Measurements from ENCODE around the gene TGFBI. TPM values are rescaled to one million over a fixed set of nuclear protein-coding genes. Genes with fewer than 3 reads are reported as not detected.

Gene TGFBI
- total RNA-seq, 1 donor from 2014 or later: 453 TPM

DNA sequence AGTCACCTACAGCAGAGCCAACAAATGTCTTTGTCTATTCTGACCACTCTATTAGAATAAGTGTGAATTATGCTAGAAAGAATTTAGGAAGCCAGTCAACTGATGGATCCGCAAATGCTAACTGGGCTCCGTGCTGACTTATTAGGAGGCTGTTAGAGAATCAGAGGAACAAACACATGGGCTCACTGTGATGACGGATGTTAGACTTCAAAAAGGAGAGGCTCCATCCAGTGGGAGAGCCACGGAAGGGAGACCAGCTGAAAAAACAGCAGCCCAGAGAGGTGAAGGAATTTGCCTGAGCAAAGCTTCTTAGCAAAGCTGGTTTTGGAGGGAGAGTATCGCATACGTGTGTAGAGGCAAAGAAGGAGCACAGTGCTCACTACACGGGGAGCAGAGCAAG is 5.8 kb upstream of the TGFBI start:
- Histone ChIP-seq H3K27me3 (ENCODE audit: control insufficient read depth, insufficient read depth, low read length) (no peaks in the 10 kb centered on the region), H3K36me3 (ENCODE audit: control insufficient read depth, insufficient read depth, low read length) (no peaks in the 10 kb centered on the region), H3K4me3 (ENCODE audit: low read depth, low read length) (no peak overlapping the region)
- no peak for DNase-seq (ENCODE audit: low read depth)
- TF ChIP-seq, protein P1, sequence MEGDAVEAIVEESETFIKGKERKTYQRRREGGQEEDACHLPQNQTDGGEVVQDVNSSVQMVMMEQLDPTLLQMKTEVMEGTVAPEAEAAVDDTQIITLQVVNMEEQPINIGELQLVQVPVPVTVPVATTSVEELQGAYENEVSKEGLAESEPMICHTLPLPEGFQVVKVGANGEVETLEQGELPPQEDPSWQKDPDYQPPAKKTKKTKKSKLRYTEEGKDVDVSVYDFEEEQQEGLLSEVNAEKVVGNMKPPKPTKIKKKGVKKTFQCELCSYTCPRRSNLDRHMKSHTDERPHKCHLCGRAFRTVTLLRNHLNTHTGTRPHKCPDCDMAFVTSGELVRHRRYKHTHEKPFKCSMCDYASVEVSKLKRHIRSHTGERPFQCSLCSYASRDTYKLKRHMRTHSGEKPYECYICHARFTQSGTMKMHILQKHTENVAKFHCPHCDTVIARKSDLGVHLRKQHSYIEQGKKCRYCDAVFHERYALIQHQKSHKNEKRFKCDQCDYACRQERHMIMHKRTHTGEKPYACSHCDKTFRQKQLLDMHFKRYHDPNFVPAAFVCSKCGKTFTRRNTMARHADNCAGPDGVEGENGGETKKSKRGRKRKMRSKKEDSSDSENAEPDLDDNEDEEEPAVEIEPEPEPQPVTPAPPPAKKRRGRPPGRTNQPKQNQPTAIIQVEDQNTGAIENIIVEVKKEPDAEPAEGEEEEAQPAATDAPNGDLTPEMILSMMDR (IDR thresholded peaks at IDR 0.05; ENCODE audit: insufficient read depth, low read length, poor library complexity, severe bottlenecking): no peak

DNA sequence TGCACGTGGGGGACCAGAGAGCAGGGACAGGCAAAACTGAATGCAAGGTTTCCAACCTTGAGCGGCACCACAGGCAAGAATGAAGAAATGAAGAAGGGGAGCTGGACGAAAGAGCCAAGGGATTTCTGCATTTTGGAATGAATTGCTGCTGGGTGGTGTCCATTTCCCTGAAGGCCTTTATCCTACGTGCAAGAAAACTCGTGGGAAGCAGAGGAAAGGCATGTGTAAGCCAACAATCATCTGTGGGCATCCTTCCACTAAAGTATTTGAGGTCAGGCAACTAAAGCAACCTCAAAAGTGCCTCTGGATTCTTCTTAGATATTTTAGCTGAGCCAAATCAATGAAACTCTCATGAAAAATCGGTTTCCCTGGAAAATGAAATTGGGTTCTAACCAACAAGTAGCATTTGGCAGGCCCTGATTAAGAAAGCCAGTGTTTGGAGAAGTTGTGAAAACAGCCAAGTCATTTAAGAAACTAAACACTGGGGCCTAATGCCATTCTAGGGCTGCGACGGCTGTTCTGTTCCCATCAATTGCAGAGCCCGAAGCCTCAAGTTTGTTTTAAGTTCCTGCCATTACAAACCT is 4.7 kb upstream of the TGFBI start:
- Histone ChIP-seq H3K4me3 (ENCODE audit: low read depth, low read length) (no peak overlapping the region), H3K36me3 (ENCODE audit: control insufficient read depth, insufficient read depth, low read length) (no peaks in the 10 kb centered on the region), H3K27me3 (ENCODE audit: control insufficient read depth, insufficient read depth, low read length) (no peaks in the 10 kb centered on the region)
- TF ChIP-seq, protein P1 (IDR thresholded peaks at IDR 0.05; ENCODE audit: insufficient read depth, low read length, poor library complexity, severe bottlenecking): no peak
- DNase-seq (ENCODE audit: low read depth): no peak

DNA sequence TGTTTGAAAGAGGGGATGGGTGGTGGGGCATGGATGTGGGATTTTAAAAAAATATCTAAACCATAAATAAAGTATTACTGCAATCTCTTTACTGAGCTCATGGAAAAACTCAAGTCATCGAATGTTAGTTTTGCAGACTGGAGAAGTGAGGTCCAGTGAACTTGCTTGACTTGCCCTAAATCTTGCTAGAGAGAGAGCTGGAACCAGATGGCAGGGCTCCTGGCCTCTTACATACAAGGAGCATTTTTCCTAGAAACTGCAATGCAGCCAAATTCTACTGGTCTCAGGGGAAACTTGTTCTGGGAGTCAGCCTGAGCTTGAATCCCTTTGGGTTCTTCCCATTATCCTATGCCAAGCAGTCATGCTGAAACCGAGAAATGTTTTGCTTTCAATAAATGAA is 2.9 kb upstream of the TGFBI start:
- Histone ChIP-seq H3K36me3 (ENCODE audit: control insufficient read depth, insufficient read depth, low read length) (no peaks in the 10 kb centered on the region), H3K4me3 (ENCODE audit: low read depth, low read length) (no peak overlapping the region), H3K27me3 (ENCODE audit: control insufficient read depth, insufficient read depth, low read length) (no peaks in the 10 kb centered on the region)
- TF ChIP-seq, protein P1 (IDR thresholded peaks at IDR 0.05; ENCODE audit: insufficient read depth, low read length, poor library complexity, severe bottlenecking): no peak
- DNase-seq (ENCODE audit: low read depth): no peak

DNA sequence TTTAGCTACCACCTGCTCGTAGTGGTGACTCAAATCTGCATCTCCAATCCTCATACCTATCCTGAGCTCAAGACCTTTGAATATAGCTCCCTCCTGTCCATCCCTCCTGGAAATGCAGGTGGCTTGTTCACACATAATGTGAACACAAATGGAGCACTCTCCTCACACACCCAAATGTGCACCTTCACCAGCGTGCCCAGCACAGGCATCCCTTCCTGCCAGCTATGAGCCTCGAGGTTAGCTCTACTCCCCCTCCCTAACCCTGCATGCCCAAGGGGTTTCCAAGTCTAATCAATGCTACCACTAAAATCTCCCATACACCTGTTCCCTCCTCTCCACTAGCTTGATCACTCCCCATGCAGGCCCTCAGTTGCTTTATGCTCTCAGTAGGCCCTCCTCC is 2.2 kb upstream of the TGFBI start:
- Histone ChIP-seq H3K27me3 (ENCODE audit: control insufficient read depth, insufficient read depth, low read length) (no peaks in the 10 kb centered on the region), H3K4me3 (ENCODE audit: low read depth, low read length) (no peak overlapping the region), H3K36me3 (ENCODE audit: control insufficient read depth, insufficient read depth, low read length) (no peaks in the 10 kb centered on the region)
- TF ChIP-seq, protein P1 (IDR thresholded peaks at IDR 0.05; ENCODE audit: insufficient read depth, low read length, poor library complexity, severe bottlenecking): no peak
- no peak for DNase-seq (ENCODE audit: low read depth)

DNA sequence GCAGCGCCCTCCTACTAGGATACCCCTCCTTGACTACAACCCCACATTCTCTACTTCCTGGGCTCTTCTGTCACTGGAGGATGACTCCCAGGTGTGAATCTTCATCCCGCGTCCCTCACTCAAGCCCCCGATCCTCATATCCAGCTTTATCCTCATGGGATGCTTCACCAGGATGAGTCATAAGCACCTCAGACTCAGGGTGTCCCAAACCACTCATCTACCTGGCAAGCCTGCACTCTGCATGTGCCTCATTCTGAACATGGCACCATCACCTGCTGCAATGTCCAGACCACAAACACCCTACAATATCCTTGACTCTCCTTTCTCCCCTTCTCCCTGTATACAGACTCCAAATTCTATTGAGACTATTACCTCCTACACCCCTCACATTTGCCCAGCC is 1.5 kb upstream of the TGFBI start:
- TF ChIP-seq, protein P1 (IDR thresholded peaks at IDR 0.05; ENCODE audit: insufficient read depth, low read length, poor library complexity, severe bottlenecking): no peak
- no peak overlapping the region for H3K4me3 ChIP-seq (ENCODE audit: low read depth, low read length)
- no peaks in the 10 kb centered on the region for H3K27me3 ChIP-seq (ENCODE audit: control insufficient read depth, insufficient read depth, low read length)
- no peak for DNase-seq (ENCODE audit: low read depth)
- no peaks in the 10 kb centered on the region for H3K36me3 ChIP-seq (ENCODE audit: control insufficient read depth, insufficient read depth, low read length)

DNA sequence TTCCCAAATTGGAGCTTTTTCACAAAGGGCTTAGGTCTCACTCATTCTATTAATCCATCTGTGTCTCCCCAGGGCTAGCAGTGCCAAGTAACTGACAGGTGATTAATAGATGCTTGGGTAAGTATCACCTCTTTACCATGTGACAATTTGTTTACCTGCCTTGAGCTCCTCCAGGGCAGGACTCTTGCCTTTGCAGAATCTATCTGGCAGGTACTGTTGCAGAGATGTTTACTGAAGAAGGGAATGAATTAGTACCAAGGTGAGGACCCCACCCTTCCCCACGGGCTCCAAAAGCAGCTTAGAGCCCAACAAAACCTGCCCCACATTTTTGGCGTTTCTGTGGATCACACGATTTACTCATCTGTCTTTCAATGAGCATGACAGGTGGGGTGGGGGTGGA is 698 bp upstream of the TGFBI start:
- TF ChIP-seq, protein P1 (IDR thresholded peaks at IDR 0.05; ENCODE audit: insufficient read depth, low read length, poor library complexity, severe bottlenecking): no peak
- no peak for DNase-seq (ENCODE audit: low read depth)

More for the DNA sequence above, 698 bp upstream of the TGFBI start:
- Histone ChIP-seq H3K27me3 (ENCODE audit: control insufficient read depth, insufficient read depth, low read length) (no peaks in the 10 kb centered on the region), H3K4me3 (ENCODE audit: low read depth, low read length) (no peak overlapping the region), H3K36me3 (ENCODE audit: control insufficient read depth, insufficient read depth, low read length) (no peaks in the 10 kb centered on the region)
